ENCODE results near the gene BNC2.

GRCh38 chr9:16750553-16750952, 119.9 kb downstream of the BNC2 start:
- TF ChIP-seq CTCF (IDR thresholded peaks at IDR 0.05; ENCODE audit: low read length) (no peak), EZH2 (IDR thresholded peaks at IDR 0.05; ENCODE audit: borderline replicate concordance, low read length) (no peak)
